Panc1 (cell line): ENCODE results near the gene NXPE3. TPM values are rescaled to one million over a fixed set of nuclear protein-coding genes. Genes with fewer than 3 reads are reported as not detected.

ENCODE experiments used
- ATAC-seq: fragments of 200-7000 bp; cut with Tn5 transposase; 2 replicates; pipeline ENCODE4 v1.9.1; 2020; ENCODE audit warnings: mild to moderate bottlenecking, moderate library complexity
- BruUV-seq: library from RNA; stranded (reverse); fragments of 400-500 nt; replicated peaks from 2 replicates; lab custom pipeline; 2021; lab: Mats Ljungman, UMichigan
- CTCF ChIA-PET: fragments of 300-600 bp; sonication (Branson Sonifier 250); formaldehyde crosslinking; loops from one replicate; lab custom pipeline; 2022; ENCODE audit warnings: antibody characterized with exemption; lab: Charles Lee
- POLR2A ChIA-PET: fragments of 300-600 bp; sonication (Branson Sonifier 250); formaldehyde crosslinking; loops from one replicate; lab custom pipeline; 2022; ENCODE audit warnings: antibody characterized with exemption; lab: Charles Lee
- DNase-seq: peaks from one replicate; pipeline ENCODE4 v3.0.0-alpha.2; 2010; ENCODE audit warnings: low read depth, low spot score
- H3K27ac ChIP-seq: 2 replicates; pipeline ENCODE4 v1.5.1; 2011; ENCODE audit warnings: mild to moderate bottlenecking, low read length, inconsistent platforms
- H3K27me3 ChIP-seq: fragments of 200-500 bp; sonication (Bioruptor generic); 2 replicates; pipeline ENCODE4 v1.6.0; 2014; ENCODE audit warnings: low read length, inconsistent platforms; ENCODE audit not compliant: control insufficient read depth, insufficient read depth
- H3K36me3 ChIP-seq: fragments of 200-500 bp; sonication (Bioruptor generic); 2 replicates; pipeline ENCODE4 v1.5.1; 2014; ENCODE audit warnings: inconsistent platforms, mild to moderate bottlenecking, low read length, moderate library complexity; ENCODE audit not compliant: control insufficient read depth, insufficient read depth
- H3K4me1 ChIP-seq: 2 replicates; pipeline ENCODE4 v1.5.1; 2011; ENCODE audit warnings: inconsistent platforms, mild to moderate bottlenecking, low read length, moderate library complexity; ENCODE audit not compliant: control insufficient read depth, insufficient read depth
- H3K4me3 ChIP-seq, 2 experiments: 2 replicates each; pipeline ENCODE4 v1.5.1; 2011 to 2012; ENCODE audit warnings: low read depth in 2 of 2, low read length in 2 of 2, mild to moderate bottlenecking in 2 of 2, inconsistent platforms in 1 of 2, moderate library complexity in 1 of 2
- H3K9me3 ChIP-seq: fragments of 200-500 bp; sonication (Bioruptor generic); 2 replicates; pipeline ENCODE4 v1.5.1; 2014; ENCODE audit warnings: low read depth, mild to moderate bottlenecking, inconsistent platforms, low read length, moderate library complexity; ENCODE audit not compliant: control insufficient read depth, insufficient read depth
- CTCF ChIP-seq: fragments of 450-650 bp; IDR thresholded peaks from 2 replicates; pipeline ENCODE4 v1.5.1; 2017; ENCODE audit warnings: mild to moderate bottlenecking
- POLR2AphosphoS5 ChIP-seq: IDR thresholded peaks from 2 replicates; pipeline ENCODE4 v1.6.1; 2012; ENCODE audit warnings: mild to moderate bottlenecking, low read depth, low read length, moderate library complexity
- REST ChIP-seq, 2 experiments: IDR thresholded peaks; 2 replicates each; pipeline ENCODE4 v1.6.1; 2011 to 2012; ENCODE audit warnings: low read depth in 2 of 2, control low read depth in 1 of 2, low read length in 1 of 2, mild to moderate bottlenecking in 1 of 2, moderate library complexity in 1 of 2; ENCODE audit not compliant: insufficient read depth in 1 of 2
- SIN3A ChIP-seq: IDR thresholded peaks from 2 replicates; pipeline ENCODE4 v1.6.1; 2012; ENCODE audit warnings: low read depth, mild to moderate bottlenecking, low read length, moderate library complexity, borderline replicate concordance; ENCODE audit not compliant: insufficient read depth
- TCF7L2 ChIP-seq: IDR thresholded peaks from 2 replicates; pipeline ENCODE4 v1.6.1; 2011; ENCODE audit warnings: mild to moderate bottlenecking, low read depth, low read length, inconsistent platforms
- in situ Hi-C: cut with HindIII; loops from 2 replicates; pipeline ENCODE4 v1.10.0; 2016; ENCODE audit warnings: low sequenced_read_pairs, low pct_unique_long_range_greater_than_20kb
- intact Hi-C: fragments of 100-400 bp; cut with micrococcal nuclease; formaldehyde crosslinking; loops from one replicate; pipeline ENCODE4 v1.10.0; 2022; ENCODE audit not compliant: unreplicated experiment
- total RNA-seq: library from RNA; stranded (reverse); gene quantifications from one replicate; pipeline ENCODE4 v1.2.1, GENCODE V29; 2021; ENCODE audit not compliant: unreplicated experiment

Gene NXPE3
- total RNA-seq, 1 experiment from 2014 or later, result 30.4 TPM

- Histone ChIP-seq H3K4me3 (no peak overlapping the region), H3K4me1 (peaks cover 16% of the 10 kb centered on the region), H3K36me3 (no peaks in the 10 kb centered on the region; the same call in 1 of the 2 replicates), H3K9me3 (no peaks in the 10 kb centered on the region), H3K27ac (no peak overlapping the region), H3K27me3 (no peaks in the 10 kb centered on the region)
- in situ Hi-C loops, result no loop called here
- ChIA-PET CTCF (no interaction called here), POLR2A (no interaction called here)
- no TSS peak for BruUV-seq
- ATAC-seq, result no peak
- DNase-seq, result no peak
- intact Hi-C loops, result no loop called here
- TF ChIP-seq SIN3A, result no peak
- no peak for TF ChIP-seq CTCF
- no peak for TF ChIP-seq REST (IDR thresholded peaks at IDR 0.05; ENCODE audit: insufficient read depth in 1 of 2, low read depth in 2 of 2, low read length in 1 of 2)
- TF ChIP-seq POLR2AphosphoS5, result no peak
- no peak for TF ChIP-seq TCF7L2
Observed at GRCh38 chr3:101845425-101845824, 66.4 kb downstream of the NXPE3 start.

GRCh38 chr3:101846709-101847108 lies 67.7 kb downstream of the NXPE3 start:
- ChIA-PET CTCF (no interaction called here), POLR2A (no interaction called here)
- intact Hi-C loops (no loop called here), in situ Hi-C loops (no loop called here)
- H3K4me1 ChIP-seq, result peaks cover 23% of the 10 kb centered on the region
- BruUV-seq, result no TSS peak
- no peaks in the 10 kb centered on the region for H3K27me3 ChIP-seq
- no peaks in the 10 kb centered on the region; the same call in 1 of the 2 replicates for H3K36me3 ChIP-seq
- no peak overlapping the region; the same call in 1 of the 2 replicates for H3K27ac ChIP-seq
- no peaks in the 10 kb centered on the region for H3K9me3 ChIP-seq
- DNase-seq, result no peak
- no peak overlapping the region for H3K4me3 ChIP-seq
- TF ChIP-seq CTCF (no peak), SIN3A (no peak), REST (IDR thresholded peaks at IDR 0.05; ENCODE audit: insufficient read depth in 1 of 2, low read depth in 2 of 2, low read length in 1 of 2) (no peak), POLR2AphosphoS5 (no peak), TCF7L2 (no peak)
- no peak for ATAC-seq
